Globus pallidus (tissue), 1 donor: ENCODE measurements around the gene CA10.

Experiments used
- DNase-seq: peaks from one replicate; pipeline ENCODE4 v3.0.0-alpha.2; 2015; ENCODE audit warnings: low spot score

CA10 gene

GRCh38 chr17:51951741-51952140, 206.8 kb downstream of the CA10 start:
- DNase-seq, result no peak

GRCh38 chr17:51948128-51948527, 210.4 kb downstream of the CA10 start:
- DNase-seq, result no peak

GRCh38 chr17:51947160-51947735, 211.3 kb downstream of the CA10 start:
- DNase-seq, result no peak

GRCh38 chr17:51946311-51946710, 212.2 kb downstream of the CA10 start:
- no peak for DNase-seq

GRCh38 chr17:51941272-51941671, 217.2 kb downstream of the CA10 start:
- DNase-seq, result no peak

GRCh38 chr17:51937264-51937663, 221.2 kb downstream of the CA10 start:
- DNase-seq, result no peak

- DNase-seq, result no peak
These were observed 223.0 kb downstream of the CA10 start for GRCh38 chr17:51935477-51935876.

- DNase-seq, result no peak
These were observed 224.9 kb downstream of the CA10 start for GRCh38 chr17:51933647-51934046.

GRCh38 chr17:51926448-51926847, 232.1 kb downstream of the CA10 start:
- no peak for DNase-seq

- DNase-seq, result no peak
These were observed 237.0 kb downstream of the CA10 start for GRCh38 chr17:51921500-51921899.

- DNase-seq, result no peak
These were observed 243.9 kb downstream of the CA10 start for GRCh38 chr17:51914577-51914976.

- DNase-seq, result no peak
These were observed 244.9 kb downstream of the CA10 start for GRCh38 chr17:51913491-51914205.

- no peak for DNase-seq
These were observed 245.6 kb downstream of the CA10 start for GRCh38 chr17:51912939-51913338.

- no peak for DNase-seq
These were observed 247.3 kb downstream of the CA10 start for GRCh38 chr17:51911237-51911636.

- DNase-seq, result no peak
These were observed 248.5 kb downstream of the CA10 start for GRCh38 chr17:51909971-51910370.

GRCh38 chr17:51908841-51909537, 249.5 kb downstream of the CA10 start:
- DNase-seq, result no peak

GRCh38 chr17:51907041-51907440, 251.5 kb downstream of the CA10 start:
- no peak for DNase-seq

GRCh38 chr17:51904379-51904778, 254.1 kb downstream of the CA10 start:
- DNase-seq, result no peak

- DNase-seq, result no peak
These were observed 257.3 kb downstream of the CA10 start for GRCh38 chr17:51901242-51901641.

GRCh38 chr17:51891936-51892335, 266.6 kb downstream of the CA10 start:
- DNase-seq, result no peak

- no peak for DNase-seq
These were observed 267.8 kb downstream of the CA10 start for GRCh38 chr17:51890710-51891109.

GRCh38 chr17:51888816-51889215, 269.7 kb downstream of the CA10 start:
- no peak for DNase-seq

- no peak for DNase-seq
These were observed 281.5 kb downstream of the CA10 start for GRCh38 chr17:51876986-51877385.
